ENCODE results near the gene SOBP. TPM values are rescaled to one million over a fixed set of nuclear protein-coding genes. Genes with fewer than 3 reads are reported as not detected.

Gene SOBP
- total RNA-seq, 1 donor from 2014 or later = 6.8 TPM

DNA sequence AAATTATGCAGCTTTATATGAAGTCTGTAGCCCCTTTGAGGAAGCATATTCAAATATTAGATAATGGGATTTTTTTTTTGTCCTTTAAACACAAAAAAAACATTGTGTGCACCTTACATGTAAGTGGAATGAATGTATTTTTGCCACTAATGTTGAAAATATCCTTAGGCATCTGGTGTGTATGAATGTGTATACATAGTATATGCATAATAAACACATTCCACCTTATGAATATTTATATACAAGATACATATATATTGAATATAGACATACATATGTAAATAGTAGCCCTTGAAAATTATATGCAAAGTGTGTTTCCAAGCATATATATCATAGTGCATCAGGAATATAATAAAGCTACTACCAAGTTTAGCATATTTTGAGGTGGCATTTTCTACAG lies 94.8 kb downstream of the SOBP start:
- H3K27ac ChIP-seq = no peak overlapping the region
- no peaks in the 10 kb centered on the region for H3K4me1 ChIP-seq
- TF ChIP-seq, protein P1, sequence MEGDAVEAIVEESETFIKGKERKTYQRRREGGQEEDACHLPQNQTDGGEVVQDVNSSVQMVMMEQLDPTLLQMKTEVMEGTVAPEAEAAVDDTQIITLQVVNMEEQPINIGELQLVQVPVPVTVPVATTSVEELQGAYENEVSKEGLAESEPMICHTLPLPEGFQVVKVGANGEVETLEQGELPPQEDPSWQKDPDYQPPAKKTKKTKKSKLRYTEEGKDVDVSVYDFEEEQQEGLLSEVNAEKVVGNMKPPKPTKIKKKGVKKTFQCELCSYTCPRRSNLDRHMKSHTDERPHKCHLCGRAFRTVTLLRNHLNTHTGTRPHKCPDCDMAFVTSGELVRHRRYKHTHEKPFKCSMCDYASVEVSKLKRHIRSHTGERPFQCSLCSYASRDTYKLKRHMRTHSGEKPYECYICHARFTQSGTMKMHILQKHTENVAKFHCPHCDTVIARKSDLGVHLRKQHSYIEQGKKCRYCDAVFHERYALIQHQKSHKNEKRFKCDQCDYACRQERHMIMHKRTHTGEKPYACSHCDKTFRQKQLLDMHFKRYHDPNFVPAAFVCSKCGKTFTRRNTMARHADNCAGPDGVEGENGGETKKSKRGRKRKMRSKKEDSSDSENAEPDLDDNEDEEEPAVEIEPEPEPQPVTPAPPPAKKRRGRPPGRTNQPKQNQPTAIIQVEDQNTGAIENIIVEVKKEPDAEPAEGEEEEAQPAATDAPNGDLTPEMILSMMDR (IDR thresholded peaks at IDR 0.05) = no peak
- no peak for ATAC-seq
- no peaks in the 10 kb centered on the region for H3K9me3 ChIP-seq
- DNase-seq = no peak
- no peak overlapping the region for H3K4me3 ChIP-seq
- H3K36me3 ChIP-seq = no peaks in the 10 kb centered on the region
- H3K27me3 ChIP-seq = no peaks in the 10 kb centered on the region
- intact Hi-C loops (cut with DNase I) = no loop called here

DNA sequence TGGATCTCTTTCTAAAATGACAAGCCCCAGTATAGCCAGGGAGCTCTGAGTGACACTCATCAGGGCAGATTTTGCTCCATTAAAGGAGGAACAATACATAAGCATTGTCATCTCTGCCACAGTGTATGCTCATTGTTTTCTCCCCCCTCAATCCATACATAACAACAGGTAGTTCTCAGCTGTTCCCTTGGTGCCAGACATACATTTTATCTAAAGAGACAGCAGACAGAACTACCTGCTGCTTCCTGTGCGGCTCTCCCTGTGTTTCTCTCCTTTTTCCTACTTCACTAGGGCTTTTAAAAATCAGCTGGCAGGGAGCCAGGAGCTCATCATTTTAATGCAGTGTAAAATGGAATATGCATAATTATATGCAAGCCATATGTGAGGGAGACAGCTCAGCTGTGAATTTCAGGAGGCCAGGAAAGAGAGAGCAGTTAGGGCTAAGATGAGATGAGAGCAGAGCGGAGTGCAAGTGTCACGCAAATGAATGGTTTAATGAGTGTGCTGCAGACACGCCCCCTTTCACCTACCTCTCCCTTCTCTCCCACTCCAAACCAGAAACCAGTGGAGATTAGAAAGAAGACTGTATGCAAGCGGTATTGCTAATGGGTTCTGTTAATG lies 96.0 kb downstream of the SOBP start:
- DNase-seq (no peak), ATAC-seq (no peak)
- no peak overlapping the region for H3K4me3 ChIP-seq
- TF ChIP-seq, protein P1 (IDR thresholded peaks at IDR 0.05) = no peak
- no peaks in the 10 kb centered on the region for H3K36me3 ChIP-seq
- H3K9me3 ChIP-seq = no peaks in the 10 kb centered on the region
- no peaks in the 10 kb centered on the region for H3K27me3 ChIP-seq
- intact Hi-C loops (cut with DNase I) = no loop called here
- H3K4me1 ChIP-seq = no peaks in the 10 kb centered on the region
- no peak overlapping the region for H3K27ac ChIP-seq

DNA sequence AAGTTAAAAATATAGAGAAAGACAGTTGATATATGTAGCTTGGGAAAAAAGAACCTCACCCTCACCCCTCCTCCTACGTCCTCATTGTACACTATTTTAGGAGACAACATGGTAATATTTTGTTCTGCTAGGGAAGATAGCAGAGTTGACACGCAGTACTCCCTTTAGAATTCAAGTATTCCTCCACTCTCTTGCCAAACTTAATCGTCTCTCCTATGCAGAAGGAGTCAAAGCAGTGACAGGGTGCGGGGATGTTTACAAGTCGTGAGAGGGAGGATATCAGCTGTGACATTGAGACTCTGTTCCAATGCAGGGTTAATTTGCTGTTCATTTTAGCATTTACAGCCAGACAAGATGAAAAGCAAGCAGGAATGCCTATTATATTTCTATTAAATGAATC lies 97.5 kb downstream of the SOBP start:
- Histone ChIP-seq H3K4me3 (no peak overlapping the region), H3K27ac (no peak overlapping the region), H3K9me3 (no peaks in the 10 kb centered on the region), H3K4me1 (no peaks in the 10 kb centered on the region), H3K27me3 (no peaks in the 10 kb centered on the region), H3K36me3 (no peaks in the 10 kb centered on the region)
- ATAC-seq = no peak
- intact Hi-C loops (cut with DNase I) = no loop called here
- no peak for DNase-seq
- TF ChIP-seq, protein P1 (IDR thresholded peaks at IDR 0.05) = no peak

DNA sequence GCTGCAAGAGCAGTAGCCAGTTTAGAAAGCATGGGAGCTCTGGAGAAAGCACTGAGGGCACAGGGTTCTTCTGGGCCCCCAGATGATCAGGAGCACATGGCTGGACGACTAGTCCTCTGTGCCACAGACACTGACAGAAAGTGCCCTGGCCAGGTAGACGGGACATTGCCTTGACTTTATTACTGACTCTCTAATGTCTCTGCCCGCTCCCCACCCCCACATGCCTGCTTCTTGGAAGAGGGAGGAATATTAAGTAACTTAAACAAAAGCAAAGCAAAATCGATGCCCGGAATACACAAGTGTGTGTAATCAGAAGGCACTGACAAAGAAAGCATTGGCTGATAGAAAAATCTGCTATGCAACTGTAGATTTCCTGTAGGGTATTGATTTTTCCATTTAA lies 99.3 kb downstream of the SOBP start:
- TF ChIP-seq, protein P1 (IDR thresholded peaks at IDR 0.05) = no peak
- no peak for ATAC-seq
- H3K36me3 ChIP-seq = no peaks in the 10 kb centered on the region

DNA sequence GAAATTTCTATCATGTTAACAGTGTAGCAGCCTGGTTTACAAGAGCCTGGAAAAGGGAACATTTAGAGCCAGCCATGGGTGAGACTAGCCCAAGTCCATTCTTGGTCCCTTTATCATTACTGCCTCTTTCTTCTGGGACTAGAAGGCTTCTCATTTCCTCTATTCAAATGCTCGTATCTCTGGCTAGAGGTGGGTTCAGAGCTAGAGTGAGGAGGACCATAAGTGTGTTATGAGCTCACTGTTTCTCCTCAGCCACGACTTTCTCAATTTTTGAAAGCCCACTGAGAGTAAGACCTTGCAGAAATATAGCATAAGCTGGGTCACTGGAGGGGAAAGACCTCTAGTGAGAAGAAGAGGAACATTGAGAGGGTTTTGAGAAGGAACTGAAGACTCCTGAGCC lies 100.0 kb downstream of the SOBP start:
- no peaks in the 10 kb centered on the region for H3K36me3 ChIP-seq
- no peak overlapping the region for H3K4me3 ChIP-seq
- intact Hi-C loops (cut with DNase I) = no loop called here
- DNase-seq (no peak), ATAC-seq (no peak)
- no peaks in the 10 kb centered on the region for H3K4me1 ChIP-seq
- H3K27ac ChIP-seq = no peak overlapping the region
- H3K27me3 ChIP-seq = no peaks in the 10 kb centered on the region
- H3K9me3 ChIP-seq = no peaks in the 10 kb centered on the region
- TF ChIP-seq, protein P1 (IDR thresholded peaks at IDR 0.05) = no peak

More for the DNA sequence above, 99.3 kb downstream of the SOBP start:
- no peaks in the 10 kb centered on the region for H3K9me3 ChIP-seq
- no peaks in the 10 kb centered on the region for H3K4me1 ChIP-seq
- H3K27me3 ChIP-seq = no peaks in the 10 kb centered on the region
- intact Hi-C loops (cut with DNase I) = no loop called here
- H3K27ac ChIP-seq = no peak overlapping the region
- no peak overlapping the region for H3K4me3 ChIP-seq
- no peak for DNase-seq

DNA sequence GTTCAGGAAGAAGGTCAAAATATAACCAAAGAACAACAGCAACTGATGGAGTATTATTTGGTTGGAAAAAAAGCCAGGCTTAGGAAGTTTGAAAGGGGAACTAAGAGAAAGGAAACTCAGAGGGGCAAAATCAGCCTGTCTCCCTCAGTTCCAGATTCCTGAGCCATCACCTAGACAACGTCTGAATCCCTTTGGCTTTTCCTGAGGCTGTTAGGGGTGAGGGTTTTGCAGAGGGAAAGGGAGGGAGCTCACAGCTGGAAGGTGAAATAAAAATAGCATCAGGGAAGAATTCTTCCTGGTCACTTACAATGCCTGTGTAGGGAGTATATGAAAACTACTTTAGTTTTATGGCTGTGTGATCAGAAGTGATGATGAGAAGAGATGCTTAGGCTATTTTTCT lies 100.5 kb downstream of the SOBP start:
- H3K27ac ChIP-seq = no peak overlapping the region
- H3K4me1 ChIP-seq = no peaks in the 10 kb centered on the region
- no peak for ATAC-seq
- no peaks in the 10 kb centered on the region for H3K36me3 ChIP-seq
- no peaks in the 10 kb centered on the region for H3K9me3 ChIP-seq
- DNase-seq = no peak
- intact Hi-C loops (cut with DNase I) = no loop called here
- no peaks in the 10 kb centered on the region for H3K27me3 ChIP-seq
- TF ChIP-seq, protein P1 (IDR thresholded peaks at IDR 0.05) = no peak
- H3K4me3 ChIP-seq = no peak overlapping the region
